GM21423 (cell line): ENCODE data around the gene SNN.

Experiments
- ATAC-seq: cut with Tn5 transposase; IDR thresholded peaks from one replicate; pipeline ENCODE4 v1.9.1; 2021; ENCODE audit warnings: mild to moderate bottlenecking, moderate library complexity; ENCODE audit not compliant: unreplicated experiment

Gene SNN

DNA sequence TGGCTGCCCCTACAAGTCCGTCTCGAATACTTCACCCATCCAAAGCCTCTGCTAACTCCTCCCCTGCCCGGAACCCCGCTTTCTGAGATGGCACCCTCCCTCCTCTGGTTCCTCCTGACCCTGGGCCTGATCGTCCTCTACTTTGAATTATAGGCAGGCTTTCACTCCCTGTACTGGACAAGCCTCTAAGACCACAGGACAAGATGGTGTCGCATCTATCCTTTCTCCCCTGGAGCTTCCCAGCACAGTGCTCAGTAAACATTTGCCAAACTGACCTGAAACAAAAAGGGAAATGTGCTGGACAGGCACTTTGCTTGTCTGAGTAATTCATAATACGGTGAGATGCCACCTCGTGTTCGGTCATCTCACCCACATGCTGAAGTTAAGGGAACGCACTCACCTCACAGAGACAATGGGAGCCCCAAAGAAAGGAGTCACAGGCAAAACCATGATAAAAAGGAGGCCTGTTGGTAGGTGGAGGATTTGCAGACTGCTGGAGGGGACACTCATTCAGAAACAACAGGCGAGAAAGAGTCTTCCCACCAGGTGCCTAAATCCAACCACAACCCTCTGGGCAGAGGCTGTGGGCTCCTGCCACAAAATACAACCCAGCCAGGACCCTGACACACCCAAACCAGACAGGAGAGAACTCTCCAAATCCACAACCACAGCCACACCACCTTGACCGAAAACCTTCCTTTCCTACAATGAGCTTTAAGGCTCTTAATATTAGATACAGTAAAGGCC is 28.2 kb downstream of the SNN start:
- no peak for ATAC-seq

DNA sequence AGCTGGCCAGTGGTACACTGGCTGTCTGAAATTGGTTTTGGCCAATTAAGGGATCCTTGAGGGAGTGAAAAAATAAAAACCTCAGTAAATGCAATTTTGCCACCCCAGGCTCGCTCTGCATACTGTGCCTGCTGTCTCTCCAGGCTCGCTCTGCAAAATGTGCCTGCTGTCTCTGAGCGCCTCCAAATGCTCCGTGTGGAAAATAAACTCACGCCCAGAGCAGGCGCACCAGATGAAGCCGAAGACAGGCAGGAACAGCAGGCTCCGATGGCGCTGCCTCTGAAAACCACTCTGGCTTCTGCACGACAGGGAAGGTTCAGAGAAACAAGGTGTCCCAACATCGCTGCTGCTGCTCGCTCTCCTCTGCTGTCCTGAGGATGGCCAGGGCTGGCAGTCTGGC is 29.1 kb downstream of the SNN start:
- ATAC-seq: no peak

DNA sequence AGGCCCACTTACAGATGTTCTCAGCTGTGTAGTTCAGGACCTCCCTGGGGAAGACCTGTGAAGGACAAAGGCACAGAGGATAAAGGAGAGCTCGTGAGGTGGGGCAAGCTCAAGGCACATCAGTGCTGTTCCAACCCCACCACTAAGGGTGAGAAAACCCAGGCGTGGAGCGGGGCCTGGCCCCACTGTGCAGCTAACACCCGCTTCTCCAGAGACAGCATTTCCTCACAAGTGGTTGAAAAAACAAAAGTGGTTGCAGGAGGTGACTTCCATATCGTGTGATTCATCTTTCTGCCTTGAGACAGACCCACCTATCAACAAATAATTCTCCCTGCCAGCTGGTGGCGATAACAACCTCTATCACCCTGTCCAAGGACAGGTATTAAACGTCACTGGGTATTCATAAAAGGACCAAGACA is 30.0 kb downstream of the SNN start:
- ATAC-seq: no peak

DNA sequence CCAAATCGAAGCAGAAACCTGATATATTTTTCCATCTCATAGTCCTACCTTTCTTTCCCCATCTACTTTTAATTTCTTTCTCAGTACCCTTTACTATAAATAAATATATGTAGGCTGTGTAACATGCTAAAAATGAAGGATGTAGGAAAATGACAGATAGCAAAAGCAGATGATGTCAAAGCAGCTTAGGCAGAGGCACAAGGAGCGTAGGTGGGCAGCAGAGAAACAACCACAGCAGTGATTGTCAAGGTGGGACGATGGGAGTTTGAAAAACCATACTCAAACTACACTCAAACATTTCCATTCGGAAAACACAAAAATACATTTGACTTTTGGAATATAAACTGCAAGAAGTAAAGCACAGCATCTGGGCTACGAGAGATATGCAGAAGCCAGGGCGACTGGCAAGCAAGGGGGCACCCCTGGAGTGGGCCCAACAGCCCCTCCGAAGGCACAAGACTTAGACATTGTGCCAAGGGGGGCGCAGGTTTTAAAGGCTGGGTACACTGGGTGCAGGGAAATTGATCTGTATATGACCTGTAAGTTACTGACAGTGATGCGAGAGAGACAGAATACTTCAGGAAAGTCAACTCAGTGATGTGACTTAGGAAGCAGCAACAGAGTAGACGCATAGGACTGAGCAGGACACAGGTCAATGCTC is 31.1 kb downstream of the SNN start:
- ATAC-seq: no peak

DNA sequence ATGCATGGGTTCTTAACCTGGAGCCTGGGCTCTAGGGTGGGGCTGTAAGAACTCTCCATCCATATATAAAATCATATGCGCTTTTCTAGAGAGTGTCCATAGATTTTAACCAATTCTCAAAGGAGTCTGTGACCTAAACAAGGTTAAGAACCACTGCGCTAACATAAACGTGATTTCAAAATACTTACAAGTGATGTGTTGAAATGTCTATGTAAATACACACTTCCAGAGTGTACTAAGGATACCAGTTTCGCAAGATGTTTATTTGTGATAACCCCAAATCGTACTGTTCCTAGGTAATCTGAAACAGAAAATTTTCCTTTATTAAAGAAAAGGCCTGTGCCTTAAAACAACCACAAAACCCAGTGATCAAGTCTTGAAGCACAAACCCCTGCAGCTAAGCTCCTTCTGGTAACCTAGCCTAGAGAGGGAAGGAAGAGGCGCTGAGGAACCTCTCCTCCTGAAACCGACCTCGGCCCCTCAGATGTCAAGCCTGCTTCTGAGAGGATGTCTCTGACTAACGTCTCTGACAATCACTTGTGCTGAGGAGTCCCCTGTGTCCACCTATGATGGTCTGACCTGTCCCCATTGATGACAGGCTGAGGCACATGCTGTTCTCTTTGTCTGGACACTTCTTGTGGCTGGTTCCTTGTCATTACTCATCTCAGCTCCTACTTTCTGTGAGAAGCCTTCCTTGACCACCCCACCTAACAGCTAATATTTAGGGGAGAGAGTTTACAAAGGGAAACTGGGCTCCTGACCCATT is 32.2 kb downstream of the SNN start:
- ATAC-seq: no peak

DNA sequence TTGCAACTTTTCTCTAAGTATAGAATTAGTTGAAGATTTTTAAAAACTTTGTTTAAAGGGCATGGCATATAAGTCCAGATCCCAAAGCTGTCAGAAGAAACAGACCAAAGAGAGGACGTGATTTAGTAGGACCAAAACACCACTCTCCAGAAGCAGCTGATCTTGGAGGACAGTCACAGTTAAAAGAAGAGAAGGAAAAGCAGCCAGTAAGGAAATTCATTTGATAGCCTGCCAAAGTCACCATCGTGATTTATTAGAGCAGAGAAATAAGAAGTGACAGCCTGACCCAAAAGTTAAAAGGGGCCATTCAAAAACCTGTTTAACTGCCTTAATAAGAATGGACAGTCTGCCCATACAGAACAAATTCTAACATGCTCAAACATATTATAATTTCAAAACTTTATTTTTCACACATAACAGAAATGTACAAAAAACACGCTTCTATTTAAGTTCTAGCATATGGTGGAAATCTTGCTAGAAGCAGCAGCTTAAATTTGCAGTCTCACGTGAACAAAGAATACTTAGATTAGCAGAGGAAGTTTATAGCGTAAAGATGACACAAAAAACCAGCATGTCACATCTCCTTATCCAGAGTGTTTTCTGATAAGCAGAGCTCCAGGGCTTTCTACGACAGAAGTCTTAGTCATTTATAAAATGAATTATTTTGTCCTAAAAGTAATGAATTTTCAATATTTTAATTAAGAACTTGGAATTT is 37.2 kb downstream of the SNN start:
- no peak for ATAC-seq

DNA sequence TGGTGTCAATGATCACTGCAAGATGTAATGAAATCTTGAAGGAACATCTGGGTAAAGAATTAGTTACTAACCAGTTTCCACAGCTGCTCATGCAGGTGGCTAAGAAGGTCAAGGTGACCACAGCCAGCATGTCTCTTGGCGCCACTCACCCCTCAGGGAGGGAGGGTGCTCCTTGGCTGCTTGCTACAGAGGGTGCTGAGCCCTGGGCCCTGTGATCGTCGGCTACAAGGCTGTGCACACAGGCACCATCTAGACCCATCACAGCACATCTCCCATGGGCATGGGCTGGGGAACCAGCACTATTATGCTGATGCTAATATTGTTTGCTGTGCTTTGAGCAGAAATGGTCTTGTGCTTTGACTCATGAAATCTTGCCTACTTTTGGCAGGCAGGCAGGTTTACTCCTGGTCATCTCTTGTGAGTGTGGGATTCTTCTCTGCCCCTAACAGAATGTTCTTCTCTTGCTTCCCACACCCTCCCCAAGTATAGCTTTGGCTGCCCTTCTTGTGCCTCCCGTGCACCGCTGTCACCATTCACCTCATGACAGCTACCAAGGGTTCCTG is 38.0 kb downstream of the SNN start:
- ATAC-seq: peak; percentile 76

DNA sequence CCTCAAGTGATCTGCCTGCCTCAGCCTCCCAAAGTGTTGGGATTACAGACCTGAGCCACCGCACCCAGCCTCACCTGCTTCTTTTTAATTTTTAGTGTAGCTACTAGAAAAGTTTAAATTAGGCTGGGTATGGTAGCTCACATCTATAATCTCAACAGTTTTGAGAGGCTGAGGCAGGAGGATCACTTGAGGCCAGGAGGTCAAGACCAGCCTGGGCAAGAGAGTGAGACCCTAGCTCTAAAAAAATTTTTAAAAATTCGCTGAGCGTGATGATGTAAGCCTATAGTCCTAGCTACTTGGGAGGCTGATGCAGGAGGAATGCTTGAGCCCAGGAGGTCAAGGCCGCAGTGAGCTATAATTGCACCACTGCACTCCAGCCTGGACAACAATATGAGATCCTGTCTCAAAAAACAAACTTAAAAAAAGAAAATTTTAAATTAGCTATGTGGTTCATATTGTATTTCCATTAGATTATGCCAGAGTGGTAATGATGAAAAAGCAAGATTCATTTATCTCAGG is 39.5 kb downstream of the SNN start:
- ATAC-seq: no peak

DNA sequence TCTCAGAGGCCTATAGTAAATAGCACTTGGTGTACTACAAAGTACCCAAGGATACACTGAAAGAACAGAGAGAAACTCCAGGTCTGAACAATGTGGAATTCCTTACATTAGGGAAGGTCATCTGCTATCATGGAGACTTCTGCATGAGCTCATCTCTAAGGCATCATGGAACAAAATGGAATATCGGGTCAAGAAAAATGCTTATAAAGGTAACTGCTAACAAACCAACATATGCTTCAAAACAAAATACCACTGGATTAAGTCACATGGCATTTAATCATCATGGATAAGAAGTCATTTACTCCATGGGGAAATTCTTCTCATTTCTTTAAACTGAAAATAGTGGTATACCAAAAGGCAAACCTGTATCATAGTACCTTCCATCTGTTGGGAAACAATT is 40.2 kb downstream of the SNN start:
- no peak for ATAC-seq

DNA sequence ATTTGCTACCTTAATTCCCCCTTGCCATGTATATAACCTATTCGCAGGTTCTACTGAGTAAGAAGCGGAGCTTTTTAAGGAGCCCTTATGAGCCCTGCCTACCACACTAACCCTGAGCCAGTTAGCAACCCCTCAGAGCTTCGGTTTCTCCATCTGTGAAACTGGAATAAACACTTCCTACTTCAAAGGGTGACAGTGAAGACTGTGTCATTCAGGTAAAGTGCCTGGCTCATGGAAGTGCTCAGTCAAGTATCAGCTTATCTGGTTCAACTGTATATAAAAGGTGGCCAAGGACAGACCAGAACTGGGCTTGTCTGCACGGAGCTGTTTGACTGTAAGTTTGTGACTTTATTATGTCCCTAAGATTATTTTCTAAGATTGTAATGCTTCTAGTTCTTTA is 43.4 kb downstream of the SNN start:
- ATAC-seq: no peak

DNA sequence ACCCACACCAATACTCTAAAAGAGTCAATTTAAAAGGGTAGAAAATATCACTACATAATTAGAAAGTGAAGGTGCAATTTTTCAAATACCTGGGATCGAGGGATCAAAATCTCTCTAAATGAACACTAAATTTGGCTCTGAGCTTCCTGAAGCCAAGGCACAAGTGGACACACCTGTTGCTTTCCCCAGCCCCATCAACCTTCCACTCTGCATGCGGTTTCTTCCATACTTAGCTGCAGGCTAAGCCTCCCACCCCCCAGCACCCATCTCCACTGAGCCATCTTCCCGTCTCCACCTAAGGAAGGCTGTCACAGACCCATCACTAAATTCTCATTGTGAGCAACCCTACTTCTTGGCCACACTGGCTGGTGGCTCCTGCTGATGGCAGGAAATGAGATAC is 43.9 kb downstream of the SNN start:
- ATAC-seq: no peak

DNA sequence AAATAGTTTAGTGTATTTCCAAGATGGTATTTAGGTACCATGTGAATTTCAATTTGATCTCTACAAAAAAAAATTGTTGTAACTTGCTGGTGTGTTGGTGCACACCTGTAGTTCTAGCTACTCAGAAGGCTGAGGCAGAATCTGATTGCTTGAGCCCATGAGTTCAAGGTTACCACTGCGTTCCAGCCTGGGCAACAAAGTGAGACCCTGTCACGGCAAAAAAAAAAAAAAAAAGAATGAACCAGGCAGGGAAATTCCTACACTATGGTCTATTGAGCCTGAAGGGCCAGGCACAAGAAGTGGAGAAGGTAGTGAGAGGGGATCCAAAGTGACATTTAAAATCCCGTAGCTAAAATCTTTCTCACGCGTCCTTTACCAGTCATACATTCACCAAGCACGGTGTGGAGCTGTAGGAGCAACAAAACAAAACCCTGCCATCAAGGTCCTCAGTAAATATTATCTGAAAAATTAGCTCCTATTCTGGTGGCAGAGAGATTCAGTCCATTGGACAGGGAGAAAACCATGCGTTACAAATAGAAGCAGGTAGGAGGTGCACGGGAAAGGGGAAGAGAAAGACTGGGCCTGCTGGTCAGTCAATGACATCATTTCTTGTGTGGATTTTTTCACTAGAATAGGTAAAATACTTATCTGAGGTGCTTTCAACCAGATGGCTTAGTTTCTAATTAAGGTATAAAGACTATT is 47.1 kb downstream of the SNN start:
- no peak for ATAC-seq

DNA sequence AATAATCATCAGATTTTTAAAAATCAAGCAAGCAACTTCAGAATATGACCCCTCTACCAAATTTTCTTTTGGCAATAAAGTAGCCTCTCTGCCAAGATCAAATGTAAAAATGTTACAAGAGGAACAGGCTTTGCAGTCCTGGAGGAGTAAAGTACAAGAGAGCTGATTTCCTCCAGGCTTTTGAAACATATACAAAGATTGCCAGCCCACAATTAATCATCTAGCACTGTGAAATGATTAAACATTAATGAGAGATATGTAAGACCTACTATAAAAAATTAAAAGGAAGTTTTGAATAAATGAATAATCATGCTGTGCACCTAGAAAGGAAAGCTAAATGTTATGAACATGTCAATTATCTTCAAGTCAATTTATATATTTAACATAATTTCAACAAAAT is 48.1 kb downstream of the SNN start:
- ATAC-seq: no peak

DNA sequence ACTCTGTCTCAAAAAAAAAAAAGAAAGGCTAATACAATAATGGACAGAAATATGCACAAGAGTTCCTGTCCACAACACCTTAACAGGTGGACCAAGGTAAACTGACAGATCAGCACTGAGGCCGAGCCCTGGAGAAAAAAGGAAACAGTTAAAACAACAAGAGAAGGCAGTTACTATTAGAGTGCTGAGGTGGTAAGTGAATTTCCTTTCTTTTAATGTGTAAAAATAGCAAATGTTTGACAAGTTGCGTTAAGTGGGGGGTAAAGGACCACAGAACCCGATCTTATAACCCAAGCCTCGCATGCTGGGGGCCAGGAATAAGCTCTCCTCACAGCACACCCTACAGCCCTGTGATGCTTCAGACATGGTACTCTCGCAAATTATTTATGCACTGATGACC is 49.6 kb downstream of the SNN start:
- ATAC-seq: no peak

DNA sequence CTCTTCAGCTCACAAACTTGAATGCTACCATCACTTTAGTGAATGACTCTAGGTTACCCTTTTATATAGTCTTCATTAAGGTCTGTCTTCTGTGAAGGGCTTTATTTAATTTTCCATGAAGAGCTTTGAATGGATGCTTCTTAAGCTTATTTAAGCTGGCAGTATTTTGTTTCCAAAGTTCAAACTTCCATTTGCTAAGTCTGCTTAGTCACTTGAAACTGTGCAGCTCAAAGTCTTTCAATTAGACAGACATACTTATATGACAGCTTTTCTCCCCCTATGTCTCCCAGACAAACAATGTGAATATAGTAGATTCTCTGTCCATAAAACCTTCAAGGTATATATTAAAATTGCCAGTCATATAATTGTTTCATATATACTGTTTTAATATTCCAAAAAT is 50.9 kb downstream of the SNN start:
- ATAC-seq: no peak

DNA sequence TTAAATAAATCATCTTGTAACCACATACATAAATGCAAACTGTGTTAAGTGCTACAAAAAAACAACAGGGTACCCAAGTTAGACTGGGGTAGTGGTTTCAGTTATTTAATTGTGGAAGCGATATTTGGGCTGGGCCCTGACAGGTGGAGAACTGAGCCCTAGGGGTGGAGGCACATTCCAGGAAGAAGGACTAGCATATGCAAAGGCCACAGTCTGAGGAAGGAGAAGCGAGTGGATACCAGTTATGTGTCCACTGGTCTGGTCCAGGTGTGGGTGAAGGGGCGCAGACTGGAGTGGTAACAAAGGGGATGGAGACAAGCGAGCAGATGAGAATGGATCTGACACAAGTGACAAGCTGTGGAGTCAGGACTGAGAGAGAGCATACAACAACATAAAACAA is 51.5 kb downstream of the SNN start:
- ATAC-seq: no peak

DNA sequence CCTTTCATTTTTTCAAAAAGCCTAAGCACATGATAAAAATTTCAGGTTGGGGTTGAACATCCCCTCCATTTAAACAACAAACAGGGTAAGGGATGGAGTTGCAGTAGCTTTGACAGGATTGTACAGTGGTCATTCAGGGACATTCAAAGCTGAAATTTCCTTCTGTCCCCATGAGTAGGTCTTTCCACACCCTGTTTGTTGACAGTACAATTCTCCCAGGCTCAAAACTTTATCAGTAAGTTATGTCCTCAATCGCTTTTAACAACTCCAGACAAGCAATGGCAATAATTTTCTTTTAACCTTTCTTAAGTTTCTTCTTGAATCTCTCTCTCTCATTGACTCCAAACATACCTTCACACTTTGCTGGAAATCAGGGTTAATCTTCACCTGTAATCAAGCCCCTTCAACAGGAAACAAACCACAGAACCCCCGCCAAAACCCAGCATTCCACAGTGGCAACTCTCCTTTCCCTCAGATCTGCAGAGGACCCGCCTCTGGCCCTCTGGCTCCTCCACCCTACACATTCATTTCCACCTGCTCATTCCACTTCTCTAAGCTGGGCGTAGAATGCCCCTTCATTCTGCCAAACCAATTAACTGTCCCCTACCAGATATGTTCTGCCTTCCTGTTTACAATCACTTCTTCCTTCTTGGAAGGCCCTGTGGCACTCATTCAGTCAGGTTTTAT is 53.7 kb downstream of the SNN start:
- no peak for ATAC-seq

DNA sequence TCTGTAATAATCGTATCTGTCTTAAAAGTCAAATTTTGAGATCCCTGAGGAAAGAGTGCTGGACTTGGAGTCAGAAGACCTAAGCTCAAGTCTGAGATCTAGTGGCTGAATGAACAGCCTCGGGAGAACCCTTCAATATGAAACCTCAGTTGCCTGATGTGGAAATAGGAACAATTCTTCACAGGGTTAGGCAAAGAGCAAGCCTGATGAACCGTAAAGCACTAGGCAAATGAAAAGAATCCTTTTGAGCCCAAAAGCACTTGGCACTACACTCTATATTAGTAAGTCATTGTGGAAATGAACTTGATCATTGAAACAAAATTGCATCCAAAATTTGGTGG is 54.2 kb downstream of the SNN start:
- ATAC-seq: no peak

DNA sequence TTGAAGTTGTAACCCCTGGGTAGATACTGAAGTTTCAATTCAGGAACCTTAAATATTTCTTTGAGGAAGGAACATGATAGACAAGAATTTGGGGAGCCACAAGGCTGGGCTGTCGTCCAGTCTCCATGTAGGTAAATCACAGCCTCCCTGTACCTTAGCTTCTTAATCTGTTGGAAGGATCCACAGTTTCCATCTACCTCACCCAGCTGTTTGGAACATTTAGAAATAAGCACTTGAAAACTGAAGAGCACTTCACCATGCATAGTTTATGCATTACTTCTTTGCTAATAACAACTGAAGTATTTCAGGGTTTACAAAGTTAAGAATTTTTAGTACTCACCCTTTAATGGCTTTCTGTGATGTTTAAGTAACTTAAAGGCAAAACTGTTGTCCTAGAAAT is 57.2 kb downstream of the SNN start:
- ATAC-seq: no peak

DNA sequence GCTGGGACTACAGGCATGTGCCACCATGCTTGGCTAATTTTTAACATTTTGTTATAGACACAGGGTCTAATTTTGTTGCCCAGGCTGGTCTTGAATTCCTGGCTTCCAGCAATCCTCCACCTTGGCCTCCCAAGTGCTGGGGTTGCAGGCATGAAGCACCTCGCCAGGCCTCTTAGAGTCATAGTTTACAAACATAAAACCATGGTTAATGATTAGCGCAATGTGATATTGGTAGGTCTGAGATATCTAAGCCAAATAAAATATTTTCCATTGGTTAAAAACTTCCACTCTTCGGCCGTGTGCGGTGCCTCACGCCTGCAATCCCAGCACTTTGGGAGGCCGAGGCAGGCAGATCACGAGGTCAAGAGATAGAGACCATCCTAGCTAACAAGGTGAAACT is 57.8 kb downstream of the SNN start:
- no peak for ATAC-seq
